Endothelial cell (in vitro differentiated cells): Measurements from ENCODE around the gene GPC5. TPM values are rescaled to one million over a fixed set of nuclear protein-coding genes. Genes with fewer than 3 reads are reported as not detected.
"Not testable (repeated sequence)": the region's sequence is repeated elsewhere in the genome, so short reads cannot be mapped to it uniquely, and the experiment has no call there.

Experiments used
- DNase-seq: peaks from one replicate; pipeline ENCODE4 v3.0.0; 2021; ENCODE audit warnings: low spot score
- H3K27ac Mint-ChIP-seq: one replicate; pipeline ENCODE4 v1.8.0; 2021; ENCODE audit warnings: mixed read lengths, inconsistent platforms; ENCODE audit not compliant: unreplicated experiment
- H3K27me3 Mint-ChIP-seq: one replicate; pipeline ENCODE4 v1.8.0; 2021; ENCODE audit warnings: mild to moderate bottlenecking, moderate library complexity, mixed read lengths, inconsistent platforms; ENCODE audit not compliant: unreplicated experiment
- H3K36me3 Mint-ChIP-seq: one replicate; pipeline ENCODE4 v1.8.0; 2021; ENCODE audit warnings: mild to moderate bottlenecking, low read depth, mixed read lengths, inconsistent platforms; ENCODE audit not compliant: unreplicated experiment
- H3K4me1 Mint-ChIP-seq: one replicate; pipeline ENCODE4 v1.8.0; 2021; ENCODE audit warnings: mild to moderate bottlenecking, mixed read lengths, inconsistent platforms; ENCODE audit not compliant: unreplicated experiment
- H3K4me3 Mint-ChIP-seq: one replicate; pipeline ENCODE4 v1.8.0; 2021; ENCODE audit warnings: mild to moderate bottlenecking, mixed read lengths, inconsistent platforms; ENCODE audit not compliant: unreplicated experiment
- H3K9me3 Mint-ChIP-seq: one replicate; pipeline ENCODE4 v1.8.0; 2021; ENCODE audit warnings: mixed read lengths, inconsistent platforms; ENCODE audit not compliant: unreplicated experiment
- total RNA-seq: library from RNA; stranded (reverse); fragmentation: NEBNext Ultra II Directional; extraction: Animal tissue kit (Norgen Biotek cat#: 25700); gene quantifications from one replicate; pipeline ENCODE4 v1.2.1, GENCODE V29; 2021; ENCODE audit not compliant: unreplicated experiment
- TF ChIP-seq, protein P1 (sequence below): fragments of 200-600 bp; sonication (generic); IDR thresholded peaks from one replicate; pipeline ENCODE4 v1.5.0; 2021; ENCODE audit warnings: antibody characterized with exemption; ENCODE audit not compliant: unreplicated experiment

GPC5 gene
- total RNA-seq, 1 donor from 2014 or later, result not detected

DNA sequence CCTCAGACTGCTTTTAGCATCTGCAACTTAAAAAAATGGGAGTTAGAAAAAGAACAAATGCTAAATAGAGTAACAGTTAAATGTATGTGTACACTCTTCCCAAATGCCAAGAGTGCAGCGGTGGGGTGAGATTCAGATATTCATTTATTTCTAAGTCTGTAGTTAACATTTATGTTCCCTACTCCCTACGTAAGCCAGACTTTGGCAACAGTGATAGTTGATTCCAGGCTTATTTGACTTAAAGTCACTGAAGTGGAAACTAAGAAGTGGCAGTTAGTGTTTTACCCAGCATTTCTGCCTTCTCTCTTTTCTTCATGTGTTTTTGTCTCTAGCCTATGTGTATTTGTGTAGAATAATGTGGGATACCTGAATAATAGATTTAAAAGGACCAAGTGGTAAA lies 46.4 kb upstream of the GPC5 start:
- peaks cover 8% of the 10 kb centered on the region for H3K27me3 Mint-ChIP-seq
- H3K27ac Mint-ChIP-seq, result no peak overlapping the region
- H3K4me1 Mint-ChIP-seq, result peaks cover 23% of the 10 kb centered on the region
- H3K36me3 Mint-ChIP-seq, result peaks cover 10% of the 10 kb centered on the region
- no peak for DNase-seq
- H3K9me3 Mint-ChIP-seq, result no peaks in the 10 kb centered on the region
- TF ChIP-seq, protein P1, sequence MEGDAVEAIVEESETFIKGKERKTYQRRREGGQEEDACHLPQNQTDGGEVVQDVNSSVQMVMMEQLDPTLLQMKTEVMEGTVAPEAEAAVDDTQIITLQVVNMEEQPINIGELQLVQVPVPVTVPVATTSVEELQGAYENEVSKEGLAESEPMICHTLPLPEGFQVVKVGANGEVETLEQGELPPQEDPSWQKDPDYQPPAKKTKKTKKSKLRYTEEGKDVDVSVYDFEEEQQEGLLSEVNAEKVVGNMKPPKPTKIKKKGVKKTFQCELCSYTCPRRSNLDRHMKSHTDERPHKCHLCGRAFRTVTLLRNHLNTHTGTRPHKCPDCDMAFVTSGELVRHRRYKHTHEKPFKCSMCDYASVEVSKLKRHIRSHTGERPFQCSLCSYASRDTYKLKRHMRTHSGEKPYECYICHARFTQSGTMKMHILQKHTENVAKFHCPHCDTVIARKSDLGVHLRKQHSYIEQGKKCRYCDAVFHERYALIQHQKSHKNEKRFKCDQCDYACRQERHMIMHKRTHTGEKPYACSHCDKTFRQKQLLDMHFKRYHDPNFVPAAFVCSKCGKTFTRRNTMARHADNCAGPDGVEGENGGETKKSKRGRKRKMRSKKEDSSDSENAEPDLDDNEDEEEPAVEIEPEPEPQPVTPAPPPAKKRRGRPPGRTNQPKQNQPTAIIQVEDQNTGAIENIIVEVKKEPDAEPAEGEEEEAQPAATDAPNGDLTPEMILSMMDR, result no peak
- no peak overlapping the region for H3K4me3 Mint-ChIP-seq

- H3K36me3 Mint-ChIP-seq, DNase-seq, H3K27ac Mint-ChIP-seq, H3K27me3 Mint-ChIP-seq, H3K4me3 Mint-ChIP-seq, H3K9me3 Mint-ChIP-seq: not testable (repeated sequence)
- peaks cover 22% of the 10 kb centered on the region for H3K4me1 Mint-ChIP-seq
These were observed 45.5 kb upstream of the GPC5 start for GRCh38 chr13:91352891-91353290.

DNA sequence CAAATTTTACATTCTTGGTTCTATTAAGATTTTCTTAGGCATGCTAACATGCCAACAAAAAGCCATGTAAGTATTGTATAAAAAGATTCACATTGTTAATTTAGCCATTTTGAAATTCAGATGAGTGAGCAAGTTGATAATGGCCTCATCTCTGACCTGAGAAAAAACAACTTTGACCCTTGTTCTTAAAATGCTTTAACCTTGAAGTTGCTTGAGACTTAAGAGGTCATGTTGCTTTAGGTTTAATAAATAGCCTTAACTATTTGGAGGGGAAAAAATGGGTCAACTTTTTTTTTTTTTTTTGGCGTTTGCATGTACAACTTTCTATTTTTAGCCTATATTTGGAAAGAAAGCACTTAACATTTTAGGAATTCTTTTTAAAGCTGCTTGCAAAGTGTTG lies 44.9 kb upstream of the GPC5 start:
- no peak for DNase-seq
- H3K4me3 Mint-ChIP-seq, result no peak overlapping the region
- TF ChIP-seq, protein P1, result no peak
- peaks cover 10% of the 10 kb centered on the region for H3K36me3 Mint-ChIP-seq
- H3K9me3 Mint-ChIP-seq, result no peaks in the 10 kb centered on the region
- H3K4me1 Mint-ChIP-seq, result peaks cover 22% of the 10 kb centered on the region
- H3K27me3 Mint-ChIP-seq, result peaks cover 5% of the 10 kb centered on the region
- no peak overlapping the region for H3K27ac Mint-ChIP-seq

DNA sequence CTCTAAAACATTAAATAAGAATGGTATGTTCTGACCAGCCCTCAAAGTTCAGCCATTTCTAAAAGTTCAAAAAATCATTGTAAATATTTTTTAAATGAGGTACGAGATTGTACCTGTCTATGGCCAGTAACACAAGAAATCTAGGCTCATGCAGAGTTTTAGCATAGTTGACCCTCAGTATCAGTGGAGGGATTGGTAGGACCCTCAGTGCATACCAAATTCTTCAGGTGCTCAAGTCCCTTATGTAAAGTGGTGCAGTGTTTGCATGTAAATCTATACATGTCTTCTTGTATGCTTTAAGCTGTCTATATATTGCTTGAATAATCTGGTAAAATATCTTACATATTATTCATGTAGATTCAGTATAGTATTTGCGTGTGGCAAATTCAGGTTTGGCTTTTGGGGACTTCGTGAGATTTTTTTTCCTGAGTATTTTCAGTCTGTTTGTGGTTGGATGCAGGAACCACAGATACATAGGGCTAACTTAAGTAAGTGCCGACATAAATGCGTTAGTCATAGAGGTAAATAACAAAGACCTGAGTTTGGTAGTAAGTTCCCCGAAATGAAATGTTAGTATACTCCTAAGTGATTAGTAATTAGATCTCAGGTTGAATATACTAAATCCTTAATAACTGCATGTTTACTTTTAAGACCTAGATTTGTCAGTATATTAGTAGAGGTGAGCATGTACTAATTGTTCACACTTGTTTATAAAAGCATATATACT lies 43.2 kb upstream of the GPC5 start:
- TF ChIP-seq, protein P1, result no peak
- H3K4me1 Mint-ChIP-seq, result peaks cover 12% of the 10 kb centered on the region
- no peak for DNase-seq
- H3K27ac Mint-ChIP-seq, result no peak overlapping the region
- H3K27me3 Mint-ChIP-seq, result no peaks in the 10 kb centered on the region
- H3K4me3 Mint-ChIP-seq, result no peak overlapping the region
- no peaks in the 10 kb centered on the region for H3K9me3 Mint-ChIP-seq
- H3K36me3 Mint-ChIP-seq, result no peaks in the 10 kb centered on the region

- TF ChIP-seq, protein P1, result no peak
- Mint-ChIP-seq H3K9me3 (no peaks in the 10 kb centered on the region), H3K36me3 (no peaks in the 10 kb centered on the region), H3K4me3 (no peak overlapping the region), H3K4me1 (peaks cover 4% of the 10 kb centered on the region), H3K27ac (no peak overlapping the region), H3K27me3 (no peaks in the 10 kb centered on the region)
- DNase-seq, result no peak
These were observed 42.4 kb upstream of the GPC5 start for GRCh38 chr13:91355826-91356710.
